GM21447 (cell line): Measurements from ENCODE around the gene ROR2.
"Not testable (repeated sequence)": the region's sequence is repeated elsewhere in the genome, so short reads cannot be mapped to it uniquely, and the experiment has no call there.

Experiments used
- ATAC-seq: cut with Tn5 transposase; IDR thresholded peaks from one replicate; pipeline ENCODE4 v1.9.1; 2021; ENCODE audit not compliant: unreplicated experiment

Gene ROR2

DNA sequence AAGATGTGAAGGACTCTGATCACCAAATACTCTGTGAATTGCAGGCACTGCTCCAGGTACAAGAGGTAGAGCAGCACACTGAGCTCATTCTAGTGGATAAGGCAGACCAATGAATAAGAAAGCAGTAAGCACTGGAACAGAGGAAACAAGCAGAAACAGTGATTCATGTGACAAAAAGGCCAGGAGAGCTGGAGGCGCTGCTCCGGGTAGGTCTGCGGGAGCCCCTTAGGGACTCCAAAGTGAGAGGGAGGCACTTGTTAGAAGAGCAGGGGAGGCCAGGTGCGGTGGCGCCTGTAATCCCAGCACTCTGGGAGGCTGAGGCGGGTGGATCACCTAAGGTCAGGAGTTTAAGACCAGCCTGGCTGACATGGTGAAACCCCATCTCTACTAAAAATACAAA lies 294.8 kb downstream of the ROR2 start:
- no peak for ATAC-seq

DNA sequence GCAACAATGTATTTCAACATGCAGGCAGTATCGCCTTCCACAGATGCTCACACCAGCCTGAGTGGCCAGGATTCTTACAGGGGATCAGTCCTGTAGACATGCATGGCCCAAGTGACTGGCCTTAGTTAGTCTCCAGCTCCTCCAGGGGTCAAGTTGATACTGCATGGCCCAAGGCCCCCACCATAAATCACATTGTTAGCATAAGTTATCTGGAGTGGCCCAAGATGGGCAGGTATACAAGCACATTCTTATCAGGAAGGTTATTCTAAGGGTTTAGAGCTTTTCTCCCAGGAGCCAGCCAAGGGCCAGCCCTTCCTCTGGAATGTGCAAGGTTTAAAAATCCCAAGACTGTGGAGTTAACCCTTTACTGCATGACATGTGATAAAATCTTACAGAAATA lies 295.5 kb downstream of the ROR2 start:
- no peak for ATAC-seq

DNA sequence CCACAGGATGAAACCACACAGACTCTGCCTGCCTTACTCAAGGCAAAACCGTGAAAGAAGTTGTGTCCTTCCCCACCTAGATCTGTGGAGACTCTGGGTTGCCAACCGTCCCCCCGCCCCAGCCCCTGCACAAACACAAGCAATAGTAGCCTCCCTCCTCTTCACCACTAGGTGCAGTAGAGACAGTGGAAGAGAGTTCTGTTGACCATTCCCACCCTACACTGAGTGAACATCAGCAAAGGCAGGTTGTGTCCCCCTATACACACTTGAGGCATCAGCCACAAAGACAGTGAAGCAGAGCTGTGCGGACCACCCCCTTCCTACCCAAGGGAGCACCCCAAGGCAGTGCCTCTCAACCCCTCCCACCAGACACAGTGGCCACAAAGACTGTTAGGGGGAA lies 302.7 kb downstream of the ROR2 start:
- ATAC-seq, result no peak

DNA sequence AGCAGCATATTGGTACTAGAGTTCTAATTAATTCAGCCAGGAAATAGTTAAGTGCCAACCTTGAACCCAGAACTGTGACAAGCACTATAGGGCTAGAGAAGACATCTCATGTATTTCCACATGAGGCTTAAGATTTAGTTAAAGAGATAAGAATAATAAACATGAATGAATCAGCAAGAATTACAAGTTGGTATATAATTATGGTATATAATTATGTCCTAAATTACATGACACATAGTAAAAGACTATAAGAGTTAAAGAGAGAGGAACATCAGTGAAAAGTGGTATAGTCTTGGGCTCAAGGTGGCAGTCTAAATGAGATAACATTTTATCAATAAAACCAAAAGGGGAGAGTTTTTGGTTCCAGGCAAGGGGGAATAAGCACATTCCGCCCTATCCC lies 303.3 kb downstream of the ROR2 start:
- no peak for ATAC-seq

DNA sequence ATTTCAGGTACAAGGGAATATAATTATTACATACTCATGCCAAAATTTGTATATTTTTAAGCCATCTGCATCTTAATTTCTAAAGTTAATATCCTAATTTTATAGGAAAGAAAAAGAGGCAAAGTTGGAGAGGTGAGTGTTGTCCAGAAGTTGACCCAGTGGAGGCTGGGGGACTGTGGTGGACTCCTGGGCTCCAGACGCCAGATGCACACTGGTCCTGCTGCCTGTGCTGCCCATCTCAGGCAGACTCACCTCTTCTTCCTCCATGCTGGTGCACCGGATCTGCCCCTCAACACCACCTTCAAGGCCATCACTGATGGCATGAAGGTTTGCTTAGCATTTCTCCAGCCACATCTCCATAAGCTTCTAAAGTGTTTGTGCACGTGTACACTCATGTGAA lies 305.6 kb downstream of the ROR2 start:
- ATAC-seq, result no peak

DNA sequence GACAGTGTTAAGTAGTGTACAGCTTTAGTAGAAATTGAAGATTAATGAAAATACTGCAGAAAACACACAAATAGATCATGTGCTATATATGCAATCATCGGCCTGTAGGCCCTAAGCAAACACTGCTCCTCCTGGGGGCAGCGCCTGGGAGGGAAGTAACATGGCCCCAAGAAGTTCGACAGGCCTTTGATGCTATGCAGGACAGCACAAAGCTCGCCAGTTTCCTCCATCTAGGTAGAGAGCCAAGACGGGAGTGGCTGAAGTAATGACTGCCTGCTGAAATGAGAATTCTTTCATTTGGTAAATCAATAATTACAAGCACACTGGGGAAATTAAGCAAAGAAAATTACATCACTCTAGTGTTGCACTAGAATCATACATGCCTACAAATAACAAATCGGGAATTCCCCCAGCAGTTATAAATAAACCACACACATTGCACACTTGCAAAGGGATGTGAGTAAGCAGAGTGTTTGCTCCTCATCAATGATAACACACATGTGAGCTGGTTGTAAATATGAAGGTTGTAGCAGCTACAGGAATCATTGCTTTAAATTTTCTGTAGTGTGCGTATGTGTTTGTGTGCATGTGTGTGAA lies 306.4 kb downstream of the ROR2 start:
- no peak for ATAC-seq

DNA sequence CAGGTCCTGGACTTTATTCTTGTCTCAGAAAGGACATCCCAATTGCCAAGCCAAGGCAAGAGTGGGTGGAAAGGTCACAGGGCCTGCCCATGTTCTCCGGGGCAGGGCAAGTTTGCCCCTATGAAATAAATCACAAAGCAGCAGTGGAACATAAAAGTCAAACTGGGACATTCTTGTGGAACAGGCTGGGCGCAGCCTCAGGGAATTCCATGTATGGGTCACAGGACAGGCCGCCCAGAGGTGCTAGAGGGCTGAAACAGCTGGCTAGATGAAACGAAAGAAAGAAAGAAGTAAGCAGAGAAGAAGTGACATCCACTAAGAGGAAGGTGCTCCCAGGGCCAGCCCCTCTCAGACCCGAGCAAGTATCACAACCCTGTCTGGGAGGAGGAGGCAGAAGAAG lies 307.3 kb downstream of the ROR2 start:
- ATAC-seq, result no peak

DNA sequence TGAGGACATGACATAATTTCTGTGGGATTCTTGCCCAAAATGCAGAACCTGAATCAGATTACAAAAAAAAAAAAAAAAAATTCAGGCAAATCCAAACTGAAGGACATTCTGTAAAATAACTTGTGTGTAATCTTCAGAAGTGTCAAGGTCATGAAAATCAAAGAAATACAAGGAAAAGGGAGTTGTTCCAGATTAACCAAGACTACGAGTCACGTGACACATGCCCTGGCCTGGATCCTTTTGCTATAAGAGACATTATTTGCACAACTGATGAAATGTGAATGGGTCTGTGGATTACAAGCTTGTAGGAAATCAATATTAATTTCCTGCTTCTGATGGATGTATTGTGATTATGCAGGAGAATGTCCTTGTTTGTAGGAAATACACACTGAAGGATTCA lies 309.6 kb downstream of the ROR2 start:
- ATAC-seq, result no peak

DNA sequence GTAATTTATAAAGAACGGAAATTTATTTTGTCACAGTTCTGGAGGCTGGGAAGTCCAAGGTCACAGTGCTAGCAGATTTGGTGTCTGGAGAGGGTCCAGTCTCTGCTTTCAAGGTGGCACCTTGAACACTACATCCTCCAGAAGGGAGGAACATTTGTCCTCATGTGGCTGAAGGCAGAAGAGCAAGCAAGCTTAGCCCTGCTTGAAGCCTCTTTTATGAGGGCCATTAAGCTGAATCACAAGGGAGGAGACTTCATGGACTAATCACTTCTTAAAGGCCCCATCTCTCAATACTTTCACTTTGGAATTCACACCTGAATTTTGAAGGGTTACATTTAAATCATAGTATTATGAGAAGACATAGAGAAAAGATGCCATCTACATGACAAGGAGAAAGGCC lies 311.0 kb downstream of the ROR2 start:
- no peak for ATAC-seq

DNA sequence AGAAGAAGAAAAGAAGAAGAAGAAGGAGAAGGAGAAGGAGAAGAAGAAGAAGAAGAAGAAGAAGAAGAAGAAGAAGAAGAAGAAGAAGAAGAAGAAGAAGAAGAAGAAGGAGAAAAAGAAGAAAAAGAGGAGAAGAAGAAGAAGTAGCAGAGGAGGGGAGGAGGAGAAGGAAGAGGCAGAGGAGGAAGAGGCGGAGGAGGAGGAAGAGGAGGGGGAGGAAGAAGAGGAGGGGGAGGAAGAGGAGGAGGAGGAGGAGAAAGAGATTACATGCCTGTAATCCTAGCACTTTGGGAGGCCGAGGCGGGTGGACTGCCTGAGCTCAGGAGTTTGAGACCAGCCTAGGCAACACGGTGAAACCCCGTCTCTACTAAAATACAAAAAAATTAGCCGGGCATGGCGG lies 315.2 kb downstream of the ROR2 start:
- not testable (repeated sequence) for ATAC-seq

DNA sequence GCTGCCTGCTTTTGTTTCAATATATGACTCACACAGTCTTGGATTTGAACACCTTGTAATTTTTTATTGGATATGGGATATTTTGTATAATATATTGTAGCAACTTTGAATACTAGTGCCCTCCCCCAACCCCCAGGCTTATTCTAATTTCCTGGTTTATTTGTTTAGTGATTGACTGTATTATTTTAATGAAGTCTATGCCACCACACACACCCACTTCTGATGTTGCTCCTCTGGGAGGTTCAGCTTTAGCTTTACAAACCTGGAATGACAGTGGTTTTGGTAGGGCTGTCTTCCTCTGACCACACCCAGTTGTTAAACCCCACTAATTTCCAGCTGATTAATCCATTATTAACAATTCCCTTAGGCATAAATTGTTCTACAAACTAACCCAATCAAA lies 320.3 kb downstream of the ROR2 start:
- no peak for ATAC-seq

DNA sequence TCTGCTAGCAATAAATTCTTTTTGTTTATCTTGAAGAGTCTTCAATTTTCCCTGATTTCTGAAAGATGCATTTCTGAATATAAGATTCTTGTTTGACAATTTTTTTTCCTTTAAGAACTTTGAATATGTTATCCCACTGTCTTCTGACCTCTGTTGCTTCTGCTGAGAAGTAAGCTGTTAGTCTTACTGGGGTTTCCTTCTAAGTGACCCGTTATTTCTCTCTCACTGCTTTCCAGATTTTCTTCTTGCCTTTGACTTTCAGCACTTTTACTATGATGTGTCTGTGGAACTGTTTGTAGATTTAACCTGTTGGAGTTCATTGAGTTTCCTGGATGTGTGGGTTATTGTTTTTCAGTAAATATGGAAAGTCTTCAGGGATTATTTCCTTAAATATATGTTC lies 321.1 kb downstream of the ROR2 start:
- ATAC-seq, result no peak

DNA sequence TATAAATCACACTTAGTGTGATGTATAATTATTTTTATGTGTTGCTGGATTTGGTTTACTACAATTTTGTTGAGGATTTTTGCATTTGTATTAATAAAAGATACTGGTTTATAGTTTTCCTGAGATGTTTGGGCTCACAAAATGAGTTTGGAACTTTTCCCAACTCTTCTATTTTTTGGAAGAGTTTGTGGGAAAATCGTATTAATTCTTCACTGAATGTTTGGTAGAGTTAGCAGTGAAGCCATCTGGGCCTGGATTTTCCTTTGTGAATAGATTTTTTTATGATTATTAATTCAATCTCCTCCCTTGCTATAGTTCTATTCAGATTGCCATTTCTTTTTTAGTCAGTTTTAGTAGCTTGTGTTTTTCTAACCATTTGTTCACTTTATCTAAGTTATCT lies 324.7 kb downstream of the ROR2 start:
- ATAC-seq, result no peak

DNA sequence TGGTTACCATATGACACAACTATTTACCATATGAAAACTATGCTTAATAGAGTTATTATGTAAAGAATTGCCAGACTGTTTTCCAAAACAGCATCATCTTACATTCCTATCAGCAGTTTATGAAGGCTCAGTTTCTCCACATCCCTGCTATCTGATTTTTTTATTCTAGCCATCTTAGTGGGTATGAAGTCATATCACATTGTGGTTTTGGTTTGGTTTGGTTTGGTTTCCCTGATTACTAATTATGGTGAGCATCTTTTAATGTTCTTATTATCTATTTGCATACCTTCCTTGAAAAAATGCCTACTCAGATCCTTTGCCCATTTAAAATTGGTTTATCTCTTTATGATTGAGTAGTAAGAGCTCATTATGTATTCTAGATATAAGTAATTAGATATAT lies 327.0 kb downstream of the ROR2 start:
- ATAC-seq, result no peak

DNA sequence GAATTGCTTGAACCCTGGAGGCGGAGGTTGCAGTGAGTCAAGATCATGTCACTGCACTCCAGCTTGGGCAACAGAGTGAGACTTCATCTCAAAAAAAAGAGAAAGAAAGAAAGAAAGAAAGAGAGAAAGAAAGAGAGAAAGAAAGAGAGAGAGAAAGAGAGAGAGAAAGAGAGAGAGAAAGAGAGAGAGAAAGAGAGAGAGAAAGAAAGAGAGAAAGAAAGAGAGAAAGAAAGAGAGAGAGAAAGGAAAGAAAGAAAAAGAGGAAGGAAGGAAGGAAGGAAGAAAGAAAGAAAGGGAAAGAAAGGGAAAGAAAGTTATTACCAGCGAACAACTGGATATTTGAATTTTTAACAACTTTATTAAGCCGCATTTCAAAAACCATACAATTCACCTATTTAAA lies 327.9 kb downstream of the ROR2 start:
- ATAC-seq, result not testable (repeated sequence)

DNA sequence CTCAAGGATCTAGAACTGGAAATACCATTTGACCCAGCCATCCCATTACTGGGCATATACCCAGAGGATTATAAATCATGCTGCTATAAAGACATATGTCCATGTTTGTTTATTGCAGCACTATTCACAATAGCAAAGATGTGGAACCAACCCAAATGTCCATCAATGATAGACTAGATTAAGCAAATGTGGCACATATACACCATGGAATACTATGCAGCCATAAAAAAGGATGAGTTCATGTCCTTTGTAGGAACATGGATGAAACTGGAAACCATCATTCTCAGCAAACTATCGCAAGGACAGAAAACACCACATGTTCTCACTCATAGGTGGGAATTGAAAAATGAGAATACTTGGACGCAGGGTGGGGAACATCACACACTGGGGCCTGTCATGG lies 336.0 kb downstream of the ROR2 start:
- not testable (repeated sequence) for ATAC-seq

DNA sequence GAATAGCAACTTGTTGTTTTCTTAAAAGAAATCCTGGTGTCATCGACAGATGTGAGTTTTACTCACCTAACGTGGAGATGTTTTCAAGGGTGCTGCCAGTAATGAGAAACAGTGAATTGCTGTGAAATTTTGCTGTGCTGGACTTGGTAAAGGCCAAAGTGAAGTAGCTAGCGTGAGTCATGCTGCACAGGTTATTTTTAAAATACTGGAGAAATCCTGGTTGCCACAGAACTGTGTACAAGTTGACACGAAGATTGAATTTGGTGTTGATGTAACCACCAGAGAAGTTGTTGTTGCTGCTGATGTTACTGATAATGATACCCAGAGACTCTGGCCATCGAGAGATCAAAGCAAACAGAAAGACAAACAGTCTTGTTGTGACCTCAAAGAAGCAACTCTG lies 338.4 kb downstream of the ROR2 start:
- no peak for ATAC-seq

DNA sequence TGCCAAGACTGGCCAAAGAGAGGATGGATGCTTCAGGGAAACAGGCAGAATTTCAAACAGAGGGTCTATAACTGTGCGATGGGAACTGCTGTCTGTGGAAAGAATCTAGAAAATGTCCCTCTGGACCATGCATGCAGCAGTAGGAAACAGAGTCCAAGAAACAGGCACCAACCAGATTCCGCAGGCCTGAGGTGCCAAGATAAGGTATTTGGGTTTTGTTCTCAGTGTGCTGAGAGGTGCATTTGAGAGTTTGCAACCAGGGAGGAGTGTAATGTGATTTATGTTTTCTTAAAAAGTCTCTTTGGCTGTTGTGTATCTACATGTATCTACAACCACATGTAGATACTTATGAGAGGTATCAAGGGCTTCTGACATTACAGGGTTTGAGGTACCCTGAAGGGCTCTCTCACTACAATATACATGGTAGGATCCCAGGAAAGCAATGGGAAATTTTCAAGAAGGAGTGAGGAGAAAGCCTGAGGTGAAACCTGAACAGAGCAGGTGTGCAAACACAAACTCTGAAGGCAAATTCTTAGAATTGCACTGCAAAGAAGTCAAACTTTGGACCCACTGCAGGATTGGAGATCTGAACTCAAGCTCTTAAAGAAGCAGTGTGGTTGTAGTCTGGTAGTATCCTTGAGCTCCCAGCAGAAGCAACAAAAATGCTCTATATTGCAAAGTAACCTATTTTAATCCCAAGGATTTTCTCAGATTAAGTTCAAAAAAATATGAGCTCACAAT lies 343.6 kb downstream of the ROR2 start:
- ATAC-seq, result no peak

DNA sequence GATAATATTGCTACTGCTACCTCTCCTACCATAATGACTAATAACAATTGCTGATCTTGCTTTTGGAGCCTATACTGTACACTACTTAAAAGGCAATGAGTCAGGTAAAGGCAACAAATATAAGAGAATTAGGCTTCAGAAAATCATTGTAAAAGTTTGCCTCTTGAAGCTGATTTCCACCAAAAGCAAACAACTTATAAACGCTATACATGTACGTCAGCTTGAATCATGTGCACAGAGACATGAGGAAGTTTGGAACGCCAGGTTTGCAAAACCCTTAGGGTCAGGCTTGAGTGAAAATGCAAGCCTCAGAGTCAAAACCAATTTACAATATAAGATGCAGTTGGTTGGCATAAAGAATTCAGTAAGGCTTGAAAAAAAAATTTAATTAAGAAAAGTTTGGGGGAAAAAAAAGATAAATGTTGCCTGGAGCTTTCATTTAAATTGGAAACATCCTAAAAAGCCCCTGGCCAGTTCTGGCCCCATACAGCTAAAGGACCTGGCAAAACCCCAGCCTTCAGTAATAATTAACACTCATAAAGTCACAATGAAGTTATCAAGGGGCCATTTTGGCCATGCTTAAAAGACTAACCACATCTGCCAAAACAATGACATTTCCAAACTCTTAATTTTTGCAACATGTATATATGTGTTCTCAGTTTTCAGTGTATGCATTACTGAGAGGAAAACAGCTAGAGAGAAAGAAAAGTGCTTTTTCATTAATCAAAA lies 345.4 kb downstream of the ROR2 start:
- ATAC-seq, result no peak

DNA sequence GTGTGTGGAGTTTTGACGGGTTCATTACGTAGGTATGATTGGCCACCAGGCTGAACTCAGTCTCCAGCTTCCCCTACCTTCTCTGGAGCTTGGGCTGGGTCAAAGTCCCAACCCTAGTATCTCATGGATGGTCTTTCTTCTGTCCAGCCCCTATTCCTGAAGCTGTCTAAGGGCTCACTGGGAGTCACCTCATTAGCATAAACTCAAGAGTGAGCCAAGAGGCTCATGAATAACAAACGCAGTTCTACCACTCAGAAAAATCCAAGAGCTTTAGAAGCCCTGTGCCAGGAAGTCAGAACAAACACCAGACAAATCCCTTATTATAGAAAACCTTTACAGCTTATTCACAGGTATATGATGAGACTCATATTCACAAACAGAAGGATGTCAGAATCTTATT lies 346.1 kb downstream of the ROR2 start:
- no peak for ATAC-seq

DNA sequence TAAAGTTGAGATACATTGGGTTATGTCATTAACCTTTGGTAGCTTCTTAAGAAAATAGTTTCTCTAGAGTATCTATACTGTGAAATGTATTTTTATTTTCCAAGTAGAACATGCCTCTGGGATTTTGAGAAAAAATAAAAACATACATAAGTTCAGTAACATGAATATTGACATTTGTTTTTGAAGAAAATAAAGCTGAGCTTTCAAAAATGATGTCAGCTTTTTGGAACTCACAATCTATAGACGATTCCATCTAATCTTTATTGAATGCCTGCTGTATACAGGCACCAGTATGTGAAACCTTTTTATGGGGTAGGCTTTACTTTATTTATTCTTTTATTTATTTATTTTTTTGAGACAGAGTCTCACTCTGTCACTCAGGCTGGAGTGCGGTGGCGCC lies 350.5 kb downstream of the ROR2 start:
- ATAC-seq, result no peak

DNA sequence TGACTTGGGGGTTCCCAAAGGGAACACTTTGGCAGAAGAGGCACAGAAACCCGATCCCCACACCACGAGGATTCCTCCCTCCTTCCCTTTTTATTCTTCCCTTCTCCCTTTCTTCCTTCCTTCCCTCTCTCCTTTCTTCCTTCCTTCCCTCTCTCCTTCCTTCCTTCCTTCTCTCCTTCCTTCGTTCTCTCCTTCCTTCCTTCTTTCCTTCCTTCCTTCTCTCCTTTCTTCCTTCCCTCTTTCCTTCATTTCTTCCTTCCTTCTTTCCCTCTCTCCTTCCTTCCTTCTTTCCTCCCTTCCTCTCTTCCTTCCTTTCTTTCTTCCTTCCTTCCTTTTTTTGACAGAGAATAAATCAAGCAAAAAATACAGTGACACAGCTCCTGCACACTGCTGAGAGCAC lies 358.4 kb downstream of the ROR2 start:
- no peak for ATAC-seq
